HCT116 (cell line): Measurements from ENCODE around the gene TXNL4B.
"Not testable (repeated sequence)": the region's sequence is repeated elsewhere in the genome, so short reads cannot be mapped to it uniquely, and the experiment has no call there.

Experiments used
- CBX3 ChIP-seq: IDR thresholded peaks from 2 replicates; pipeline ENCODE4 v1.6.1; 2012; ENCODE audit warnings: low read depth
- CTCF ChIP-seq, 3 experiments: fragments of 200-600 bp in 1 of 3; sonication (generic) in 1 of 3; IDR thresholded peaks in 2 of 3; conservative IDR thresholded peaks in 1 of 3; 2 replicates each; pipeline ENCODE4 v1.5.1; 2012 to 2017; ENCODE audit warnings: low read depth in 2 of 3, low read length in 2 of 3, antibody characterized with exemption in 1 of 3, borderline replicate concordance in 1 of 3, control low read depth in 1 of 3, mild to moderate bottlenecking in 1 of 3, mixed read lengths in 1 of 3, mixed run types in 1 of 3, moderate library complexity in 1 of 3; ENCODE audit not compliant: insufficient read depth in 1 of 3
- EGR1 ChIP-seq: IDR thresholded peaks from 2 replicates; pipeline ENCODE4 v1.6.1; 2012; ENCODE audit warnings: low read depth
- EZH2 ChIP-seq: fragments of 200-600 bp; sonication (generic); IDR thresholded peaks from 2 replicates; pipeline ENCODE4 v1.6.1; 2017; ENCODE audit warnings: antibody characterized with exemption, mixed run types
- EZH2phosphoT487 ChIP-seq: fragments of 200-600 bp; IDR thresholded peaks from 2 replicates; pipeline ENCODE4 v1.6.1; 2018; ENCODE audit warnings: antibody characterized with exemption, borderline replicate concordance
- POLR2A ChIP-seq: IDR thresholded peaks from 2 replicates; pipeline ENCODE4 v1.7.0; 2011; ENCODE audit warnings: borderline replicate concordance; ENCODE audit not compliant: insufficient read depth, insufficient read length; ENCODE audit errors: extremely low read depth
- SIN3A ChIP-seq: IDR thresholded peaks from 2 replicates; pipeline ENCODE4 v1.6.1; 2012; ENCODE audit warnings: low read depth
- YY1 ChIP-seq: IDR thresholded peaks from 2 replicates; pipeline ENCODE4 v1.6.1; 2011; ENCODE audit warnings: low read length, low read depth, moderate library complexity, mild to moderate bottlenecking; ENCODE audit not compliant: insufficient replicate concordance; ENCODE audit errors: extremely low read depth
- TF ChIP-seq, protein P1 (sequence below): IDR thresholded peaks from 2 replicates; pipeline ENCODE4 v1.6.1; 2012

GRCh38 chr16:72076991-72077706 lies 16.3 kb downstream of the TXNL4B start:
- TF ChIP-seq CTCF (IDR thresholded peaks at IDR 0.05 in 2 of 3, conservative IDR thresholded peaks at IDR 0.05 in 1 of 3; ENCODE audit: borderline replicate concordance in 1 of 3, insufficient read depth in 1 of 3, low read depth in 2 of 3, low read length in 2 of 3); EZH2phosphoT487; YY1; EGR1; POLR2A; SIN3A; CBX3; EZH2: not testable (repeated sequence)
- TF ChIP-seq, protein P1, sequence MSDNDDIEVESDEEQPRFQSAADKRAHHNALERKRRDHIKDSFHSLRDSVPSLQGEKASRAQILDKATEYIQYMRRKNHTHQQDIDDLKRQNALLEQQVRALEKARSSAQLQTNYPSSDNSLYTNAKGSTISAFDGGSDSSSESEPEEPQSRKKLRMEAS: not testable (repeated sequence)
